GM18873 (cell line): ENCODE data around the gene OR10V1.
"Not testable (repeated sequence)": the region's sequence is repeated elsewhere in the genome, so short reads cannot be mapped to it uniquely, and the experiment has no call there.

ENCODE experiments used
- ATAC-seq: cut with Tn5 transposase; IDR thresholded peaks from one replicate; pipeline ENCODE4 v1.9.1; 2021; ENCODE audit warnings: mild to moderate bottlenecking, moderate library complexity, moderate number of reproducible peaks; ENCODE audit not compliant: unreplicated experiment, low FRiP score

The OR10V1 gene

DNA sequence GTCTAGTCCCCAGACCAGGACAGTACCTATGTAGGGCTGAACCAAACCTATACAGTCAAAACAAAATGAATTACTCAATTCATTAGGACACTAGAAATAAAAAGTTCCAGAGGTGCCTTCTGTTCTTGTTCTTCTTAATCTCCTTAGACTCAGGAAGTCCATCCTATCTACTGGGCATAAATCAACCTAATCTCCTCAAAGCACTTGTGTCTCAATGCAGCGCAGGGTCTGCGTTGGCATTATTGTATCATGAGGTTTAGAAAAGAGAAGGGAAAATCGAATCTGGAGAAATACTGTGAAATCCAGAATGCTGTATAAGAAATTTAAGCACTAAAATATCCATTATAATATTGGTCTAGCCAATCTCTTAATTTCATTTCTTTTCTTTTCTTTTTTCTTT lies 2.4 kb upstream of the OR10V1 start:
- no peak for ATAC-seq

GRCh38 chr11:59710136-59710847 lies 3.4 kb downstream of the OR10V1 start:
- ATAC-seq = no peak

DNA sequence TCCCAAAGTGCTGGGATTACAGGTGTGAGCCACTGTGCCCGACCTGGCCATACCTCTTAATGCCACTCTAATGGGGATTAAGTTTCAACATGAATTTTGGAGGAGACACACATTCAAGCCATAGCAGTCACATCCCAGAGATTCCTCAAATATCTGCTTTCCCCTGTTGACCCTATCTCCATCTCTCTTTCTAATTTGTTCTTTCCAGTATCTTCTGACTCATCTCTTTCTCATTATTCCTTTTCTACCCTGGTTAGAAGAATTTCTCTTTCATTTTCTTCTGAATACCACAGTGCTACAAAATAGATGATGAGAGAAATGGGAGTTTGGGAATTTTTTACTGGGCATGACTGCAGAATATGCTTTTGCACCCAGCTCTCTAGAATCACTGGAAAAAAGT lies 5.1 kb downstream of the OR10V1 start:
- ATAC-seq = no peak

- no peak for ATAC-seq
Observed at GRCh38 chr11:59707371-59707770, 6.3 kb downstream of the OR10V1 start.

DNA sequence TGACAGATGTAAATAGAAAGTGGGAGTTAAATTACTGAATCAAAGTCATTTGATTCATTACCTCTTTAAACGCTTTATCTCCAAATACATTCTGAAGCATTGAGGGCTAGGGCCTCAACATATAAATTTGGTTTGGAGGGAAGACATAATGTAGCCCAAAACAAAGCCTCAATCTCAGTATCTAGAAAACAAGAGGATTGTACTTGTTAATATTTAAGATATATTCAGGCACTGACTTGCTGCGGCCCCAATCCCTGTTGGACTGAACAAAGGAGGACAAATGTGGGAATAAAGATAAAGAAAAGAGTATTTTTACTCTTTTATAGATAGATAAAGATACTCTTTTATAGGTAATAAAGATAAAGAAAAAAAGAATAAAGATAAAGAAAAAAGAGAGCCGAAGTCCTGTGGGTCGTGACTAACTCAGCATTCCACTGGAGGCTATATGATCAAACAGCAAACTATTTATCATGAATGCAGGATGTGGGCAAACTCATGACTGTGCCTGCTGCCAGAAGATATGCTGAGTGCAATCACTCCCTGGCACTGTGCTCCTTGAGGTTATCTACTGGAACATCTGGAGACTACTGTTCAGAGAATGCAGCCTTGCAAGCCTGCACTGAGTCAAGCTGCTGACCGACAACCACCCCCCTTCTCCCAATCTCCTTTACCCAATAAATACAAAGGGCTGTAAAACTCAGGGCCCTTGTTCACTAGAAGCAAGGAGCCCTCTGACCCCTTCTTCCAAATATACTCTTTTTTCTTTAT lies 6.9 kb downstream of the OR10V1 start:
- ATAC-seq = no peak

DNA sequence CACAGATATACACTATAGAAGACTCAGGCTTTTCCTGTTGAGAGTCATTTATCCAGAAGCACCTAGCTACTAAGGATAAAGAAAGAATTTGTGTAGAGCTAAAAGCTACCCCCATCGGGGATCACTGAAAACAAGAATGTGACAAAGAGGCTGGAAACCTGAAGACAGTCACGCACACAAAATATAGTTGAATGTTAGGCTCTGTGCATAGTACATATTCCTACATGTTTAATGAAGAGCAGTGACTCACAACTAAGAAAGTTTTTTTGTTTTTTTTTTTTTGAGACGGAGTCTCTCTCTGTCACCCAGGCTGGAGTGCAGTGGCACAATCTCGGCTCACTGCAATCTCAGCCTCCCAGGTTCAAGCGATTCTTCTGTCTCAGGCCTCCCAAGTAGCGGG lies 8.4 kb downstream of the OR10V1 start:
- ATAC-seq = no peak

- not testable (repeated sequence) for ATAC-seq
Observed at GRCh38 chr11:59703515-59703914, 10.1 kb downstream of the OR10V1 start.

GRCh38 chr11:59700157-59700556 lies 13.5 kb downstream of the OR10V1 start:
- not testable (repeated sequence) for ATAC-seq

DNA sequence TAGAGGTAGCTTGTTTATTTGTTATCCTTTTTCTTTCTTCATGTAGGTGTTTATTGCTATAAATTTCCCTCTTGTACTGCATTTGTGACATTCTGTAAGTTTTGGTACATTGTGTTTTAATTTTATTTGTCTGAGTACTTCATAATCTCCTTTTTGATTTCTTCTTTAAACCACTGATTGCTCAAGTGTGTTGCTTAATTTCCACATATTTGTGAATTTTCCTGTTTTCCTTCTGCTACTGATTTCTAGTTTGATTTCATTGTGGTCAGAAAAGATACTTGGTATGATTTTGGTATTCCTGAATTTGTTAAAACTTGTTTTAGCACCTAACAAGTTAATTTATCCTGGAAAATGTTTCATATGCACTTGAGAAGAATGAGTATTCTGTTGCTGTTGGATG lies 15.1 kb downstream of the OR10V1 start:
- ATAC-seq = no peak

DNA sequence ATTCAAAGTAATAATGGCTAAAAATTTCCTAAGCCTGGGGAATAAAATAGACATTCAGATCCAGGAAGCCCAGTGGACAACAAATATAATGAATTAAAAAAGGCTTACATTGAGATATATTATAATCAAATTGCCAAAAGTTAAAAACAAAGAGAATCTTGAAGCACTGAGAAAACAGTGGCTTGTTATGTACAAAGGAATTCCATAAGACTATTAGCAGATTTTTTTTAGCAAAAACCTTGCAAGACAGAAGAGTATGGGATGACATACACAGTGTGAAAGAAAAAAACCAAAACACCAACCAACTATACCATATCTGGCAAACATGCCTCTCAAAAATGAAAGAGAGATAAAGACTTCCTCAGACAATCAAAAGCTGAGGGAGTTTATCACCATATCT lies 20.7 kb downstream of the OR10V1 start:
- no peak for ATAC-seq

DNA sequence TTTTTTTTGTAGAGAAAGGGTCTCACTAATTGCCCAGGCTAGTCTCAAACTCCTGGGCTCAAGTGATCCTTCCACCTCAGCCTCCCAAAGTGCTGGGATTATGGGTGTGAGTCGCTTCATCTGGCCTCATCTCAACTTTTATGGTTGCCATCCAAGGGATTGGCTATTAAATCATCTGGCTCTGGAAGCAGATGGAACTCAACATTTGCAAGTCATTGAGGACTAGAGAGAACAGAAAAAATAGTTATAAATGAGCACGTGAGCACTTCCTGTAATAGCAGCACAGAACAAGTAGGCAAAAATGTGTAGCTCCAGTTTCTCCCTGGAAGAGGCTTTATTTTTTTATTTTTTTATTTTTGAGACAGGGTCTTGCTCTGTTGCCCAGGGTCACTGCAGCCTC lies 22.5 kb downstream of the OR10V1 start:
- ATAC-seq = no peak

DNA sequence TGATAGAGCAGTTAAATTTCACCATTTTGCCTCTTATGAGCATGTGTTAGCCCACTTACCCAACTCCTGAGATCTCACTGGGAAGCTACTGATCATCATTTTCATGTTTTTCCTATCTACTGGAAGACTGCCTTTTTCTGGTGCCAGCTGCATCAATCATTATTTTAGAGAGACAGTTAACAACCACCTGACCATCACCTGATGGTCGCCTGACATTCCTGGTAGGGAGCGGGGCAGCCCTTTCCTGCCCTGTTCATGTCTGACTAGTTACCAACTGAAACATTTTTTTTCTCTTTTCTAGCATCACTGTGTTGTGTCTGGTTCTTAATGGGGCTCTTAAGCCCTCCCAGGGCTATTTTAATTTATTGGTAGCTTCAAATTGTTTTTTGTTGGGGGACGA lies 24.6 kb downstream of the OR10V1 start:
- no peak for ATAC-seq

- ATAC-seq = not testable (repeated sequence)
Observed at GRCh38 chr11:59681260-59681725, 32.4 kb downstream of the OR10V1 start.

- peak; percentile 76 for ATAC-seq
Observed at GRCh38 chr11:59680287-59681154, 33.1 kb downstream of the OR10V1 start.

- no peak for ATAC-seq
Observed at GRCh38 chr11:59679347-59679746, 34.3 kb downstream of the OR10V1 start.

- ATAC-seq = no peak
Observed at GRCh38 chr11:59678813-59679165, 34.9 kb downstream of the OR10V1 start.

DNA sequence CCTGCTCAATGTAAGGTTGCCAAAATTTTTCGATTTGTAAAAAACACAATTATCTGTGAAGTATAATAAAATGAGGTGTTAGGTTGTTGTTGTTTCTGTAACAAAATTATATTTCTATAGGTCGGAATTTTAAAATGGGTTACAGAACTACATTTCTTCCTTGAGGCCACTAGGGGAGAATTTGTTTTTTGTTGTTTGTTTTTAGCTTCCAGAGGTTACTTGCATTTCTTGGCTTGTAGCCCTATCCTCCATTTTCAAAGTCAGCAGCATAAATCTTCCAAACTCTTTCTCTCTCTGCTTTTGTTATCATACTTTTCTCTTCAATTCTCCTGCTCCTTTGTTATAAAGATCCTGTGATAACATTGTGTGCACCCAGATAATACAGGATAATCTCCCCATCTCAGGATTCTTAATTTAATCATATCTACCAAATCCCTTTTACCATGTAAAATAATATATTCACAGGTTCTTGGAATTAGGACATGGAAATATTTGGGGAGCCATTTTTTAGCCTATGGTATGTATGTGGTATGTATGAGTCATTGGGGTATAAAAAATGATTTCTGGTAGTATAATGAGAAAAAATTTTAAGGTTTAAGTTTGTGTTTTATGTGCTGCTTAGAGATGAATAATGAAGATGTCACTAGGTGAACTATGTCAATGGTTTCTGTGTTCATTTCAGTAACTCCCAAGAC lies 35.4 kb downstream of the OR10V1 start:
- no peak for ATAC-seq

DNA sequence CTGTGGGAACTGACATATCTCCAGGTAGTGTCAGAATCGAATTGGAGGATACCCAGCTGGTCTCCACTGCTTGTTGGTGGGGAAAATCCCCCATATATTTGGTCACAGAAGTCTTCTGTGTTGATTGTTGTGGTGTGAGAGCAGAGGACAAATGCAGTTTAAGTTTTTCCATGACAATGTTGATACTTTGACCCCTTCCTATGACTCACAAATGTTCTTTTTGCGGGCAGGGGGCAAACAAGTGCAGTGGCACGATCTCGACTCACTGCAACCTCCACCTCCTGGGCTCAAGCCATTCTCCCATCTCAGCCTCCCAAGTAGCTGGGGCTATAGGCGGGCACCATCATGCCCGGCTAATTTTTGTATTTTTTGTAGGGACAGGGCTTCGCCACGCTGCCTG lies 37.4 kb downstream of the OR10V1 start:
- ATAC-seq = no peak

DNA sequence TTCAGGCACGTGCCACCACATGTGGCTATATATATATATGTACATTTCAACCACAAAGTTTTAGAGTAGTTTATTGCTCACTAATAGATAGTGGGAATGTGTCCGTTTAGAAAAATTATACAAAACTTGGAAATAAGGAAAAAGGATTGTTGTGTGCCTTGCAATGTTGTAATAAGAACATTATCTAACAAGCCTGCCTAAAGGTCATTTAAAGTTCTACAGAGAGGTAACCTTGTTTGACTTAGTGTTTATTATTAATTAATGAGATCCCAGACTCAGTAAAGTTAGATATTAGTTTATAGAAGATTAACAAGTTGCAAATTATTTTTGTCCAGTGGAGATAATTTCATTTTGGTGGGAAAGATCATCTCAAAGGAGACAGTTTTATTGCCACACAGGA lies 39.4 kb downstream of the OR10V1 start:
- no peak for ATAC-seq

- ATAC-seq = no peak
Observed at GRCh38 chr11:59673291-59673690, 40.4 kb downstream of the OR10V1 start.
